ENCODE results near the gene NOL4L.
"Not testable (repeated sequence)": the region's sequence is repeated elsewhere in the genome, so short reads cannot be mapped to it uniquely, and the experiment has no call there.

The NOL4L gene

DNA sequence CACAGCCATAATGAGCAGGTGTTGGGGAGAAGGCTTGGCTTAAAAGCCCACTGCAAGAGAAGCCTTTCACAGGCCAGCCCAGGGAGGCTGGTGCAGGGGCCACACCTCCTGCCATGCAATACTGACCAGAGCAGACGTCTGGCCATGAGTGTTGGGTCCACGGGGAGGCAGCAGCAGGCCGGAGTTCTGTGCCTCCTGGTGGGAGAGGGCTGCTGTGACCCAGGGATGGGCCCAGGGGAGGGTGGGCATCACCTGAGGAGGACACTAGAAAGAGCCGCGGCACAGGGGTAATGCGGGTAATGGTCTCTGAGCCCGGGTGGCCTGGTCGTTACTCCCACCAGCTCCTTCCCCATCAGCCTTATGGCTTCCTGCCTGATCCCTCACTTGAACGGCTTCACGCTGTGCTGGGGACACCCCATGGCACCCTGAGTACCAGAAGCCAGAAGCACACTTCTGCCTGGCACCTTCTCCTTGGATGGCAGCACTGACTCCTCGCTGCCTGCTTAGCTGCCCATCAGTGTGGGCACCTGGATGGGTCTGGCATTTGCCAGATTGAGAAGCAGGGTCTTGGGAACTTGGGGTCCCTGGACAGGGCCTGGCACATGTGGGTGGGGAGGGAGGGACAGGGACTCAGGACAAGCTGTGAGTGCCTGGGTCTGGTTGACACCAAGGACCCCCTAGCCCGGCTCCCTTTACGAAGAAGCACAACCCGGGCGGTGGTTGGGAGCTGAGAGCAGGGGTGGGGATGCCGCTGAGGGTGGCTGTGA is 118.2 kb downstream of the NOL4L start:
- DNase-seq, result no peak

GRCh38 chr20:32465901-32466675 is 119.0 kb downstream of the NOL4L start:
- DNase-seq, result not testable (repeated sequence)

DNA sequence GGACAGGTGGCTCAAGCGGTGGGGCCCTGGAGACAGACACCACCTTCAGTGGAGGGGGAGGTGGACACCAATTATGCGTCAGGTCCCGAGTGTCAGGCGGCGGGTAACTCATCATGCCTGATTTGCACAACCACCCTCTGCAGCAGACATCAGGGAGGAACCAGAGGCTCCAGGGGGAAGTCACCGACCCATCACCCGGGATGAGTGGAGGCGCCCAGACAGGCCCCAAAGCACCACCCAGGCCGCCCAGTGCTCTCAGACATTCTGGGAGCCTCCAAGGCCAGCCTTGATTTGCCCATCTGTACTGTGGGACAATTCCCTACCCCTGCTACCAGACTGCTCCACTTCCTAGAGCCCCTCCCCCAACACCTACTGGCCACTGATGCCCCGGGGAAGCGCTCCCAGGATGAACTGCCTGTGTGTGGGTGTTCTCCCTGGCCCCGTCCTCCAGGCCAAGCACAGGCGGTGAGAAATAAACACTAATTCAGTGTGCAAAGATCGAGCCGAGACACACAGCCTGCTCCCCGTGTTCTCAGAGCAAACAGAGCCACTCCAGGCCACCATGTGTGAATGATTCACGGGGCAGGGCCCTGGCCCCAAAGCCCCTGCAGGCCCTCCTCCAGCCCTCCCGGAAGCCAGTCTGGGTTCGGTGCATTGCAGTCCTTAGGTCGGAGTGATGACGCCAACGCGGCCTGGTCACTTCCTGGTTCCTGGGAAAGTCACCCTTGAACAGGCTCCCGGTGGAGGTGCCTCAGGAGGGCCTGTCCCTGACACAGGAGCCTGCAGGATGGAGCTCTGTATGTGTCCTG is 119.8 kb downstream of the NOL4L start:
- no peak for DNase-seq

GRCh38 chr20:32464401-32465091 is 120.6 kb downstream of the NOL4L start:
- no peak for DNase-seq

DNA sequence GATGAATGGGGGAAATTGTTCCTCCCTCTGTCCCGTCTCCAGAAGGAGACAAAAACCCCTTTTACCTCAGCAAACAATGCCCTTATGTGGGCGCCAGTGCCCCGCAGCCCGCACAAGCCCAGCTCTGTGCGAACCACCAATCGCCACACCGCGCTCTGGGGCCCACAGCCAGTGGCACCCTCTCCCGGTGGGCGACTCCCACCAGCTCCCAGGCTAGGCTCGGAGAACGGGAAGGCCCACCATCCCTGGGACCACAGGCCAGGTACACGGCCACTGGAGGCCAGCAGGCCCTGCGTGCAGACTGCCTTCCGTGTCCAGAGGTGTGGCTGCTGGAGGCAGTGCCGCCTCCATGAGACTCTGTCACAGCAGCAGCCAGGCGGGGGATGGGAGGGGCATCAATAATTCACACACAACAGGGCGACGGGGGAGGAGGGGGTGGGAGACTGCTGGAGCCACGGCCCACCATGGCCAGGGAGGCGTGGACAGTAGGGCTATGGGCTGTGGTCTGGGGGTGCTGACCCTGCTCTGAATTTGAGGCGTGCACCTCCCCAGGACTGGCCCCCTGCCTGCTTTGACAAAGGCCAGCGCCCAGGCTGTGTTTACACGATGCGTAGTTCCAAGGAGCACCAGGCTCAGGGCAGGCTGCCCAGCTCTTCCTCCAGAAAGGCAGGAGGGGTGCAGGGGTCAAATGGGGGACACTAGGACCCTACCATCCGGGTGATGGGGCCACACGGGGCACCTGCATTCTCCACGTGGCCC is 121.3 kb downstream of the NOL4L start:
- DNase-seq, result no peak

DNA sequence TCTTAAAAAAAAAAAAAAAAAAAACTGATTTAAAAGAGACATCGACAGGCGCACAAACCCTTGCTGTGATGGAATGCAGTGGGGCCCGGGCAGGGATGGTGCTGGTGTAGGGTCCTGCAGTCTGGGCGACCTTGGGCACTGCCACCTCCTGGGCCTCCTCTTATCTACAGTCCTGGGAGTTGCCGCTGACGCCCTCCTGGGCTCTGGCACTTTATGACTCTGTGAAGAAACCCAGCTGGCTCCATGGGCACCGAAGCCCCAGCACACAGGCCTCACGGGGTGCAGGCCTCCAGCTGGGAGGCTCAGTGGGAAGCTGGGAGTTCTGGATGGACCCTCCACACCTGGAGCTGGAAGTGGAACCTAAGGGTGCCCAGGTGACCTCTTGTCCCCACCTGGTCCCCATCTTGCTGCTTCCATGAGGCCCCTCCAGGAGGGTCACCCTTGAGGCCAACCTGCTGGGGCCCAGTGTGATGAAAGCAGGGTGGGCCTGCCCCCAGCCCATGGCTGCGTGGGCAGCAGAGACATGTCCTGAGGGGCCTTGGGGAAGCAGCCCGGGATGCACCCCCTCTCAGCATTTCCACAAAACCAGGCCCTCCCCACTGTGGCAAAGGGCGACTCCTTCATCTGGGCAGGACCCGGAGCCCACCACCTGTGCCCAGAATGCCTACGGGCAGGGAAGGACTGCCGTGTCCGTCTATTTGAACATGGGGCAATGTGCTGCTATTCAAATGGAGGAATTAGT is 122.1 kb downstream of the NOL4L start:
- no peak for DNase-seq

- DNase-seq, result no peak
These were observed 123.1 kb downstream of the NOL4L start for GRCh38 chr20:32461836-32462600.

- no peak for DNase-seq
These were observed 124.3 kb downstream of the NOL4L start for GRCh38 chr20:32460683-32461320.

DNA sequence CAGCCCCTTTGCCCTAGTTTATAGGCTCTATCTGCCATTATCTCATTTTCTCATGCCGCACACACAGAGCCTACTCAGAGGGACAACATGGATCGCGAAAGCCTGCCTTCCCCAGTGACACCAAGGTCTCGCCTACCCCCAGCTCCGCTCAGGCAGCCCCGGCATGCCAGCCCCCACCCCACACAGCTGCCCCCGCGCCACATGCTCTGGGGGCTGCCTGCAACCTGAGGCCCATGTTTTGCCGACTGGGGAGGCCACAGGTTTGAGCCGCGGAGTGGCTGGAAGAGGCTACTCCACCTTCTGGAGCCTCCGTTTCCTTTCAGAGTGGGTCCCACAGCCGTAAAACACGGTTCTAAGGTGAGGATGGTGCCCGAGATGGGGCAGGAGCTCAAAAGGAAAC is 124.9 kb downstream of the NOL4L start:
- no peak for DNase-seq

DNA sequence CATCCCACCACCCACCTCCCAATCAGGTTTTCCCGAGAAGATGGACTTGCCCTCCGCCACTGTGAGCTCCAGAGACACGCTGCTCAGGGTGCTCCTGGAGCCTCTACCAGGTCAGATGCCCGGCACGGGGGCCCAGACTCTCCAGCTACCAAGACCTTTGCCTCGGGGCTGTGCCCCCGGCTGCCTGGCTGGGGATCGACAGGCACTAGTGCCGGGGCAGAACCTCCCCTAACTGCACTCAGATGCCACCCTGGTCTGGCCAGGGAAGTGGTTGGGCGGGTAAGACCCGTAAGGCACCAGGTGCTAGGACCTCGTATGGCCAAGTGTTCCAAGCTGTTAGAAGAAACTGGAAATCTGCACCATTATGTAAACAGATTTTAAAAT is 126.3 kb downstream of the NOL4L start:
- no peak for DNase-seq

DNA sequence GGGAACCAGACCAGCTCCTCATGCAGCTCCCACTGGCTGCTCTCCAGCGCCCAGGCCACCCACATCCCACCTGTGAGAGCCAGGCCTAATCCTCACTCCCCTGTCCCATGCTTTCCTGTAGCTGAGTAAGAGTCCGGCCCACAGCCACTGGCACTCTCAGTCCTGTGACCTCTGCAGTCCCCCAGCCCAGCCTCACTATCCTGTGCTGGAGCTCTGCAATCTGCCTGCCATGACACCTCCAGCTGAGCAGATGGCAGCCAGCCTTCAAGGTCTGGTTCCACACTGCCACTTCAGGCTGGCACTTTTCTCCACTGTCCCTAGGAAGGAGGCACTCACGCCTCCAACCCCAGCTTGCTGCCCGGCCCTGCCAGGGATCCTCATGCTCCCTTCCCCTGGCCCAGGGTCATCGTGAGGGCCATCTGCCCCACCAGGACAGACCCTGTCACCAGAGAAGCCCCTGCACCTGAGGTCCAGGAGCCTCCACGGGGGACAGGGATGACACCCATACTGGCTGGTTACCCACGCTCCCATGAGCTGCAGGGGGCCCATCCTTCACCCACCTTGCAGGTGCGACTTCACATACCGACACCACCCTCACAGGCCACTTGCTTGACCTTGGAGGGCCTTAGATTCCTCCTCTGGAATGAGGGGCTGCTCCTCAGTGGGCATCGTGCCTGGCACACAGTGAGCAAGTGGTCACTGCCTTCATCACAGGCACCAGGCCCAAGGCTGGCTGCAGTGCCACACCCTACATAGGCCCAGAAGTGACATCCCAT is 126.9 kb downstream of the NOL4L start:
- no peak for DNase-seq

GRCh38 chr20:32457479-32457986 is 127.6 kb downstream of the NOL4L start:
- DNase-seq, result peak; percentile 74

DNA sequence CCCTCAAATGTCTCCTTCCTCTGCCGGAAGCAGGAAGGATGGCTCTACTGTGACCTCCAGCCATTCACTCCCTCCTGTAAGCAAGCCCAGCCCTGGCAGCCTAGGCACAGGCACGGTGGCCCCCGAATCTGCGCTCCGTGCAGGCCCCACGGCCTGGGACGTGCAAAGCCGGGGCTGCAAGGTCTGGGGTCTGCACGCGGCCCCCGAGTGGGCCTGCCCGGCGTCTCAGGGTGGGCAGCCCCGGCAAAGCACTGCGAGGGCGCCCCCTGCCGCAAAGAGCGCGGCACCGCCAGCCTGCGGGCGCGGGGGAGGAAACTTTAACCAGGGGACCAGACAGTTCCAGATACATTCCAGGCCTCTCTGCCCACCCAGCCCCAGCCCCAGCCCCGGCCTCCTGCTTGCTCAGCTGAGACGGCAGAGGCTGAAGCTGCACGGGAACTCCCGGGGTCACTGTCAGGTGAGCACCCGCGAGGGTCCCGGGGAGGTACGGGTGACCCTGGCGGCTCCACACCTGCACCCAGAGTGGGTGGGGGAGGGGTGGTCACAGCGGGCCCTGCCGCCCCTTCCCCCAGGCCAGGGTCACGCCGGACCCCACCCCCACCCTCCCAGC is 128.2 kb downstream of the NOL4L start:
- peak; percentile 74 for DNase-seq

DNA sequence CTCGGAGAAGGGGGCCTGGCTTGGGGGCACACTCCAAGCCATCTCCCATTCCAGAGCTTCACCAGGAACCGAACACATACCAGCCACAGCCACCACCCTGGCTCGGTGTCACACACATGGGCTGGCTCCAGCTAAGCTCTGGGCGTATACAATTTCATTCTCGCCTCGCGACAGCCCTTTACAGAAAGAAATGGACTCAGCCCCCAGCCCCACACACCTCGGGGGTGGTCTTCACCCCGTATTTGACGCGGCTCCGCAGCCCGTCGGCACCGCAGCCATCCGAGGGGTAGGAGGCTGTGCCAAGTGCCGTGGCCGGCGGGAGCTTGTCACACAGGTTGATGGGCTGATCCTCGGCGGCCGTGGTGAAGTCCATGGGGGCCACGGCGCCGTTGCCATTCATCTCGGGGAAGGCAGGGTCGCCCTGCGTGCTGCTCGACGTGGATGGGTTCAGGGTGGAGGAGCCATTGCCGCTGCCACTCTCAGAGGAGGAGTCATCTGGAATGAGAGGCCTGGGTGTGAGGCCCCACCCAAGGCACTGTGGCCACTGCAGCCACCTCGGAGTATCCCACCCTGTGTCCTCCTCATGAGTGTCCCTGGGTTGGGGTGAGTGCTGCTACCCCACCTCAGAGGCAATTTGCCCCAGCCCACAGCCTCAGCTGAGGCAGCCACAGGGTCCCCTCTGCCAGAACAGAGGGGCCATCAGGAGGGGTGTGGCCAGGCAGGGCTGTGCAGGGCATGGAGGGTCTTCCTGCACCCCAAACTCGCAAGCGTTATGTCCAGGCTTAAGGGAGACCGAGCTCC is 129.0 kb downstream of the NOL4L start:
- no peak for DNase-seq

DNA sequence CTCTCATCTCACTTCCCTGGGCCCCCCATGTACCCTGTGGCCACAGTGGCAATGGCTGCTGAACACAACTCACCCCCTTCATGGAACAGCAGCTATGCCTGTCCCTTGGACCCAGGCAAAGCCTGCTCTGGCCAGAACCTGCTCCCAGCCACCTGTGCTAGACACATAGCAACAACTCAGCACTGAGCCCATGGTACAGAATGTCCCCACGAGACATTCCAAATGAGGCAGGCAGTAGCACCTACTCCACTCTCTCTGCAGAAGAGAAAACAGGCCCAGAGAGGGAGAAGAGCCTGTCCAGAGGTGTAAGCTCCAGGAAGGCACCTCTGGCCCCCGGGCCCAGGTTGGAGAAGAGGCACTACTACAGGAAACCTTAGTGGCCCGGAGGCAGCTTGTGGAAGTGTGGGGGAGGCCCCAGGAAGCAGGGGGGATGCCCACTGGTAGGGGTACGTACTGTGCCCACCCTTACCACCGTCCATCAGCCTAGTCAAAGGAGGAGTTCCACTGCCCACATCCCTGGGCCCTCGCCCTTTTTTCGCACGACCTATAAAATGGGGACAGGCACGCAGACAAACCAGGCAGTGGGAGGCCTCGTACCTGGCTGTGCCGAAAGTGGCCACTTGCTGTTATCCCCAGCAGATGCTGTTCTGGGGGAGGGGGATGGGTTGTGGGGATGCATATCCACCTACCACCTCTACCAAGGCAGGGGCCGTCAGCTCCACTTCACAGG is 129.8 kb downstream of the NOL4L start:
- DNase-seq, result no peak

DNA sequence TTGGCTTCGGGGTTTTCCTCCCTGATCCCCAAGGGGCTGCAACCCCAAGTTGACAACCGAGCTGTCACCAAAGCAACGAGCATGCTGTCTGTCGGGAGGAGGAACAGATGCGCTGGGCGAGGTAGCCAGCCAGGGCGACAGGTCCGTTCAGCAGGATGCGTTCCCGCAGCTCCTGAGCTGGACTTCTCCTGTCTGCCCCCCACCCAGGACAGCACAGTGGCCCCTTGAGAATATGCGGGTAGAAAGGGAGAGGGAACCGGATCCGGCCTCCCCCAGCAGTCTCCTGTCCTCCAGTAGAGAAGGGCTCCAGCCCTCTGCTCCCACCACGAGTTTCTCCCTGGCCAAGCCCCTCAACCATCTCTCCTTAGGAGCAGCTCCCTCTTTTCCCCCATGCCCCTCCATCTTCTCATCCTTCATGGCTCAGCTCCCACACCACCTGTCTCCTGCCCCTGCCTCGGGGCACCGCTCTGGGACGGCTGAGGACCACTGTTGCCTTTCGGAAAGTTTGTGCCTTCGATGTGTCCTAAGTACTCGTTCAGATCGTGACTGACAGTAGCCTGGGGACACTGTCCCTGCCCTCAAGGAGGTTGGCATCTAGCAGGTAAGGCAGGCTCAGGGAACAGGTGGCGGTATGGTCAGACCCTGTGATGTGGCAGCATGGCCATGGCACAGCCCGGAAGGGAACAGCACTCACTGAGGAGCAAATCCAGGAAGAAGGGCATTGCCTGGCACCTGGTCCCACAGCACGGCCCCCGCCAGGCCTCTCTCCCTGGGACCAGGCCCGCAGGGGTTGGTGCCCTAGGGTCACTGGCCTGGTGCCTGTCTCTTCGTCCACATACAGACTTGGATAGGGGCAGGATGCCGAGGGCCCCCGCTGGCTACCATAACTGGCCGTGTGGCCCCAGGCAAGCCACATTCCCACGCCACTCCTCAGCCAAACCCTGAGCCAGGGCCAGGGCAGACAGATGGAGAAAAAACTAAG is 130.7 kb downstream of the NOL4L start:
- DNase-seq, result no peak
